HepG2 (cell line): ENCODE data around the gene BST1. TPM values are rescaled to one million over a fixed set of nuclear protein-coding genes. Genes with fewer than 3 reads are reported as not detected.
A peak's percentile ranks its signal among the peaks of the same experiment; 100 is the strongest.

ENCODE experiments used
- ATAC-seq: fragments of 200-7000 bp; cut with Tn5 transposase; 3 replicates; pipeline ENCODE4 v1.9.1; 2020; ENCODE audit warnings: mild to moderate bottlenecking, moderate library complexity
- BruUV-seq: library from RNA; stranded (reverse); fragments of 400-500 nt; replicated peaks from 2 replicates; lab custom pipeline; 2021; lab: Mats Ljungman, UMichigan
- CTCF ChIA-PET: fragments of 300-600 bp; formaldehyde crosslinking; extraction: SDS; loops from one replicate; lab custom pipeline; 2021; ENCODE audit warnings: low total read pairs, inconsistent platforms, low intra/inter-chr PET ratio; lab: Yijun Ruan, JAX
- POLR2A ChIA-PET: fragments of 350-600 bp; sonication (Branson Sonifier 250); formaldehyde crosslinking; loops from one replicate; lab custom pipeline; 2020; ENCODE audit warnings: antibody characterized with exemption, inconsistent platforms; lab: Yijun Ruan, JAX
- DNase-seq: peaks from one replicate; pipeline ENCODE4 v3.0.0-alpha.2; 2015; ENCODE audit warnings: low spot score
- FAIRE-seq: peaks from 3 replicates; lab custom pipeline; 2011; peaks lifted over from hg19 to GRCh38; lab: Jason Lieb, UNC
- H2AFZ ChIP-seq: one replicate; pipeline ENCODE4 v1.6.1; 2011; ENCODE audit warnings: low read length, inconsistent platforms
- H3K27ac ChIP-seq: fragments of 300-600 bp; 3 replicates; pipeline ENCODE4 v1.8.0; 2011; ENCODE audit warnings: mixed run types, mild to moderate bottlenecking, mixed read lengths, low read length, inconsistent platforms; ENCODE audit not compliant: insufficient read depth; ENCODE audit errors: extremely low read length
- H3K27me3 ChIP-seq, 2 experiments: fragments of 200-600 bp in 1 of 2; 2 replicates in 1 of 2; 3 replicates in 1 of 2; pipeline versions ENCODE4 v1.6.0 to v1.8.0; 2011; ENCODE audit warnings: low read length in 2 of 2, mild to moderate bottlenecking in 2 of 2, moderate library complexity in 2 of 2, inconsistent platforms in 1 of 2; ENCODE audit not compliant: insufficient read depth in 2 of 2, control insufficient read depth in 1 of 2
- H3K36me3 ChIP-seq, 2 experiments: fragments of 200-600 bp in 1 of 2; replicated peaks in 1 of 2; 2 replicates in 1 of 2; 3 replicates in 1 of 2; pipeline versions ENCODE4 v1.5.1 to v1.8.0; 2011; ENCODE audit warnings: low read length in 2 of 2, inconsistent platforms in 1 of 2; ENCODE audit not compliant: insufficient read depth in 2 of 2, control insufficient read depth in 1 of 2
- H3K4me1 ChIP-seq: 2 replicates; pipeline ENCODE4 v1.5.1; 2012; ENCODE audit warnings: low read length, inconsistent platforms; ENCODE audit not compliant: insufficient read depth
- H3K4me2 ChIP-seq: 2 replicates; pipeline ENCODE4 v1.6.0; 2011; ENCODE audit warnings: low read depth, low read length, inconsistent platforms
- H3K4me3 ChIP-seq, 3 experiments: fragments of 200-600 bp in 1 of 3; sonication (generic), shearing (Covaris generic) in 1 of 3; replicated peaks in 1 of 3; 2 replicates each; pipeline ENCODE4 v1.5.1; 2011 to 2016; ENCODE audit warnings: low read length in 3 of 3, inconsistent platforms in 2 of 3, low read depth in 2 of 3, mild to moderate bottlenecking in 2 of 3, control low read depth in 1 of 3, mixed read lengths in 1 of 3; ENCODE audit not compliant: insufficient read depth in 1 of 3
- H3K79me2 ChIP-seq: one replicate; pipeline ENCODE4 v1.6.1; 2011; ENCODE audit warnings: low read length, inconsistent platforms; ENCODE audit not compliant: insufficient read depth
- H3K9ac ChIP-seq: 2 replicates; pipeline ENCODE4 v1.6.0; 2011; ENCODE audit warnings: mild to moderate bottlenecking, low read depth, low read length, inconsistent platforms; ENCODE audit not compliant: insufficient read depth
- H3K9me3 ChIP-seq: 2 replicates; pipeline ENCODE4 v1.5.1; 2012; ENCODE audit warnings: mild to moderate bottlenecking, low read length
- H4K20me1 ChIP-seq: 2 replicates; pipeline ENCODE4 v1.6.0; 2011; ENCODE audit warnings: inconsistent platforms, mild to moderate bottlenecking, low read length, moderate library complexity; ENCODE audit not compliant: insufficient read depth
- GABPA ChIP-seq, 2 experiments: IDR thresholded peaks; 2 replicates each; pipeline ENCODE4 v1.6.1; 2011 to 2016; ENCODE audit warnings: low read depth in 2 of 2, low read length in 1 of 2, missing biosample characterization in 1 of 2, missing genetic modification characterization in 1 of 2
- GFI1 ChIP-seq: sonication (generic); formaldehyde crosslinking; IDR thresholded peaks from 2 replicates; pipeline ENCODE4 v1.5.0; 2020; ENCODE audit warnings: missing genetic modification reagents, mild to moderate bottlenecking, borderline replicate concordance
- NR2C2 ChIP-seq: sonication (generic); formaldehyde crosslinking; IDR thresholded peaks from 2 replicates; pipeline ENCODE4 v1.4.0; 2020; ENCODE audit warnings: missing genetic modification reagents, mild to moderate bottlenecking, moderate library complexity, borderline replicate concordance
- PRDM4 ChIP-seq: sonication (generic); formaldehyde crosslinking; IDR thresholded peaks from 2 replicates; pipeline ENCODE4 v1.9.0; 2021; ENCODE audit warnings: missing genetic modification reagents, borderline replicate concordance
- PRMT3 ChIP-seq: sonication (generic); formaldehyde crosslinking; IDR thresholded peaks from 2 replicates; pipeline ENCODE4 v1.8.1; 2022; ENCODE audit warnings: low read depth, mild to moderate bottlenecking, moderate library complexity, missing genetic modification reagents, borderline replicate concordance
- RARA ChIP-seq: IDR thresholded peaks from 2 replicates; pipeline ENCODE4 v1.6.1; 2016; ENCODE audit warnings: missing genetic modification reagents, missing compliant biosample characterization
- SETDB1 ChIP-seq: sonication (generic); formaldehyde crosslinking; IDR thresholded peaks from 2 replicates; pipeline ENCODE4 v1.5.1; 2020; ENCODE audit warnings: missing genetic modification reagents, mild to moderate bottlenecking, borderline replicate concordance
- ZNF652 ChIP-seq: IDR thresholded peaks from 2 replicates; pipeline ENCODE4 v1.6.1; 2016; ENCODE audit warnings: low read depth, borderline replicate concordance
- WGBS: methylation state at CpG from one replicate; pipeline ENCODE4 v1.1.6; 2017; ENCODE audit warnings: low lambda C conversion rate; 5-methylcytosine and 5-hydroxymethylcytosine counted together
- in situ Hi-C: cut with HindIII; loops from 2 replicates; pipeline ENCODE4 v1.10.0; 2017; ENCODE audit warnings: low pct_unique_long_range_greater_than_20kb; ENCODE audit not compliant: extremely low pct_ligation_motif_present
- intact Hi-C: fragments of 100-400 bp; cut with micrococcal nuclease; formaldehyde crosslinking; loops from one replicate; pipeline ENCODE4 v1.10.0; 2022; ENCODE audit not compliant: unreplicated experiment
- polyA plus RNA-seq, 8 experiments: library from polyadenylated mRNA; depleted of rRNA in 3 of 8; stranded (reverse) in 7 of 8; unstranded in 1 of 8; fragments of >200 nt; fragmentation: Illumina TruSeq in 4 of 8; extraction: Trizol in 4 of 8; gene quantifications; 2 replicates each; pipeline versions ENCODE4 v1.2.1 to v1.2.3, GENCODE V29; 2011 to 2016; ENCODE audit warnings: low read depth in 4 of 8, missing spikeins in 1 of 8, mixed read lengths in 1 of 8; ENCODE audit not compliant: insufficient read depth in 1 of 8
- total RNA-seq, 5 experiments: library from RNA; depleted of rRNA; stranded (reverse); fragments of >200 nt; fragmentation: Illumina TruSeq; extraction: Trizol; gene quantifications; 2 replicates each; pipeline ENCODE4 v1.2.3, GENCODE V29; 2016; ENCODE audit warnings: low read depth in 1 of 5

BST1 gene
- total and polyA plus RNA-seq, 2 of the 13 experiments (the other 11 are each of a cell fraction or from before 2014, with no cell fraction given) = 0.09 to 0.49 TPM

- DNase-seq (no peak), ATAC-seq (no peak), FAIRE-seq (no peak)
- Histone ChIP-seq H3K9me3 (0 out of 2 replicates have a peak, but pooled peaks cover 4% of the 10 kb centered on the region), H3K4me3 (no peak overlapping the region), H3K4me2 (no peak overlapping the region), H3K27ac (no peak overlapping the region), H3K4me1 (peaks cover 33% of the 10 kb centered on the region), H3K36me3 (no peaks in the 10 kb centered on the region), H3K27me3 (no peaks in the 10 kb centered on the region), H4K20me1 (no peaks in the 10 kb centered on the region), H2AFZ (no peak overlapping the region), H3K79me2 (no peaks in the 10 kb centered on the region), H3K9ac (no peak overlapping the region)
- 26% methylated on average over 3 of the region's 3 CpGs for WGBS
- BruUV-seq = no TSS peak
- POLR2A ChIA-PET = no interaction called here
- CTCF ChIA-PET = no interaction called here
- intact Hi-C loops (no loop called here), in situ Hi-C loops (no loop called here)
- TF ChIP-seq NR2C2 (CRISPR knock-in tag) = peak; percentile 60
- TF ChIP-seq PRDM4 (CRISPR knock-in tag) = no peak
- TF ChIP-seq GABPA (IDR thresholded peaks at IDR 0.05; ENCODE audit: low read depth, low read length) = no peak
- peak; percentile 75 for TF ChIP-seq GABPA (CRISPR knock-in tag; IDR thresholded peaks at IDR 0.05; ENCODE audit: low read depth)
- TF ChIP-seq ZNF652 (CRISPR knock-in tag) = peak; percentile 44; the same call in 1 of the 2 replicates
- no peak for TF ChIP-seq GFI1 (CRISPR knock-in tag)
- TF ChIP-seq SETDB1 (CRISPR knock-in tag) = no peak
- 0 out of 2 replicates have a peak, but pooled peaks have one; percentile 19 for TF ChIP-seq RARA (CRISPR knock-in tag)
- TF ChIP-seq PRMT3 (CRISPR knock-in tag) = no peak
- TF ChIP-seq, all 625 proteins: peak for 4
Measured at GRCh38 chr4:15706646-15707362, 3.9 kb downstream of the BST1 start.
